Naive thymus-derived CD4-positive, alpha-beta T cell (primary cell): ENCODE data around the gene SDC1. TPM values are rescaled to one million over a fixed set of nuclear protein-coding genes. Genes with fewer than 3 reads are reported as not detected.

Source experiments
- ATAC-seq: fragments of 150-1000 bp; cut with Tn5 transposase; 2 replicates; pipeline ENCODE4 v1.10.0; 2021; ENCODE audit warnings: mild to moderate bottlenecking, moderate library complexity
- CTCF ChIA-PET: fragments of 350-600 bp; sonication (Branson Sonifier 250); formaldehyde crosslinking; loops from one replicate; lab custom pipeline; 2021; ENCODE audit warnings: antibody characterized with exemption; lab: Charles Lee
- POLR2A ChIA-PET: fragments of 350-600 bp; sonication (Branson Sonifier 250); formaldehyde crosslinking; loops from one replicate; lab custom pipeline; 2021; ENCODE audit warnings: antibody characterized with exemption, inconsistent platforms; lab: Charles Lee
- DNase-seq, 9 donors: peaks; one replicate each; pipeline versions ENCODE4 v3.0.0 to v3.0.0-alpha.2; 2020 to 2022; ENCODE audit warnings: mixed read lengths in 1 of 9
- H3K27ac ChIP-seq: one replicate; pipeline ENCODE4 v1.7.0; 2013; ENCODE audit warnings: mild to moderate bottlenecking, low read depth, low read length, moderate library complexity
- H3K27me3 ChIP-seq, 2 donors: one replicate each; pipeline ENCODE4 v1.7.0; 2013; ENCODE audit warnings: low read length in 2 of 2, mild to moderate bottlenecking in 2 of 2, moderate library complexity in 2 of 2; ENCODE audit not compliant: control insufficient read depth in 2 of 2, insufficient read depth in 2 of 2
- H3K36me3 ChIP-seq, 3 experiments: 1 replicate in 2 of 3; 2 replicates in 1 of 3; pipeline ENCODE4 v1.7.0; 2013; ENCODE audit warnings: low read length in 3 of 3, mild to moderate bottlenecking in 3 of 3, moderate library complexity in 1 of 3; ENCODE audit not compliant: insufficient read depth in 3 of 3, control insufficient read depth in 2 of 3
- H3K4me1 ChIP-seq, 2 donors: one replicate each; pipeline ENCODE4 v1.7.0; 2013; ENCODE audit warnings: low read length in 2 of 2, mild to moderate bottlenecking in 2 of 2, moderate library complexity in 1 of 2; ENCODE audit not compliant: control insufficient read depth in 2 of 2, insufficient read depth in 2 of 2
- H3K4me3 ChIP-seq: 2 replicates; pipeline ENCODE4 v1.7.0; 2013; ENCODE audit warnings: mild to moderate bottlenecking, low read length
- H3K9me3 ChIP-seq, 3 experiments: 1 replicate in 2 of 3; 2 replicates in 1 of 3; pipeline ENCODE4 v1.7.0; 2013; ENCODE audit warnings: low read length in 3 of 3; ENCODE audit not compliant: control insufficient read depth in 2 of 3
- H3K27ac Mint-ChIP-seq, 9 donors: one replicate each; pipeline ENCODE4 v1.8.0; 2020 to 2022; ENCODE audit warnings: mixed read lengths in 9 of 9, mild to moderate bottlenecking in 8 of 9, moderate library complexity in 5 of 9, inconsistent platforms in 2 of 9
- H3K27me3 Mint-ChIP-seq, 5 donors: one replicate each; pipeline ENCODE4 v1.8.0; 2021 to 2022; ENCODE audit warnings: mixed read lengths in 5 of 5, mild to moderate bottlenecking in 1 of 5
- H3K36me3 Mint-ChIP-seq, 5 donors: one replicate each; pipeline ENCODE4 v1.8.0; 2020 to 2022; ENCODE audit warnings: mixed read lengths in 5 of 5, mild to moderate bottlenecking in 3 of 5, inconsistent platforms in 1 of 5
- H3K4me1 Mint-ChIP-seq, 7 donors: one replicate each; pipeline ENCODE4 v1.8.0; 2020 to 2022; ENCODE audit warnings: mixed read lengths in 7 of 7, mild to moderate bottlenecking in 3 of 7, inconsistent platforms in 1 of 7
- H3K4me3 Mint-ChIP-seq, 10 donors: one replicate each; pipeline ENCODE4 v1.8.0; 2020 to 2022; ENCODE audit warnings: mild to moderate bottlenecking in 10 of 10, mixed read lengths in 10 of 10, moderate library complexity in 6 of 10, inconsistent platforms in 2 of 10
- H3K9me3 Mint-ChIP-seq, 11 donors: one replicate each; pipeline ENCODE4 v1.8.0; 2020 to 2022; ENCODE audit warnings: mixed read lengths in 11 of 11, mild to moderate bottlenecking in 4 of 11, inconsistent platforms in 1 of 11, moderate library complexity in 1 of 11
- intact Hi-C, 2 donors: fragments of 100-400 bp; cut with micrococcal nuclease; formaldehyde crosslinking; loops; one replicate each; pipeline ENCODE4 v1.15.1; 2023
- polyA plus RNA-seq, 2 donors: library from polyadenylated mRNA; unstranded; fragments of 300-500 nt; fragmentation: Illumina TruSeq; gene quantifications; one replicate each; pipeline ENCODE4 v1.2.3, GENCODE V29; 2021
- total RNA-seq, 6 experiments: library from RNA in 5 of 6; stranded (reverse) in 5 of 6; gene quantifications; 1 replicate in 5 of 6; 2 replicates in 1 of 6; pipeline ENCODE4 v1.2.3 and lab custom pipeline; 2021 to 2026

The SDC1 gene
- total and polyA plus RNA-seq, 7 experiments from 2014 or later = 0.12 to 0.37 (median 0.22) TPM; not detected in 4

DNA sequence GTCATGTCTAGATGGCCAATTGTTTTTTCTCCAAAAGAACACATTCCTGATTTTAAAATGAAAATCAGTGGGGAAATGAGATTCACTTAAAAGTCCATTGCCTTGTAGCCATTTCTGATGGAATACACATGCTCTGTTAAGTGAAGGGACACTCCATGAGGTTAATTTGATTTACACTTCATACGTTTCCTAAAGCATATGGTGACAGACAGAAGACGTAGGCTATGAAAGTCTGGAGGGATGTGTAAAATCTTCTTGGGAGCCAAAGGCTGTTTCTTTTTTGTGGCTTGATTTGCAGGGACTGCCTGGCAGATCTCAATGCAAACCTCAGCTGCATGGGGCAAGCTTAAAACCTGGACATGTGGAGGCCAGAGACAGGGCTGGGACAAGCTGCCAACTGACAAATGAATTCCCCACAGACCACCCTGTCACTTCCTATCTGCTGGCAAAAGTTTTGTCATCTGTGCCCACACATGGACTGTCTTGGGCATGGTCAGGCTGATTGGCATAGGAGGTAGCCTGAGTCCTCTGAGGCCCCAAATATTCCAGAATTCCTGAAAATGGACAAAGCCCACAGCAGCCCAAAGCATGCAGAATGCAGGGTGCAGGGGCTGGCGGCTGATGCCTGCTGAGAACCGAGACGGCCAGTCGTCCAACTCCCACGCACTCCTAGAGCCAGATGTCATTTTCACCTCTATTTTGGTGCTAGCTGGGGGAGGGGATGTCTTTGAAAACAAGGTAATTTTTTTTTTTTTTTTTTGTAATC is 73.9 kb downstream of the SDC1 start:
- ATAC-seq (no peak), DNase-seq (no peak)
- no peaks in the 10 kb centered on the region for H3K9me3 Mint-ChIP-seq
- Histone ChIP-seq H3K4me3 (no peak overlapping the region), H3K36me3 (no peaks in the 10 kb centered on the region), H3K9me3 (no peaks in the 10 kb centered on the region), H3K27me3 (no peaks in the 10 kb centered on the region), H3K4me1 (no peaks in the 10 kb centered on the region), H3K27ac (no peak overlapping the region)
- H3K27me3 Mint-ChIP-seq = peaks cover 19 to 31% (median 30%) of the 10 kb centered on the region in 5 donors
- no peak overlapping the region for H3K27ac Mint-ChIP-seq
- POLR2A ChIA-PET = no interaction called here
- H3K4me3 Mint-ChIP-seq = no peak overlapping the region
- H3K4me1 Mint-ChIP-seq = no peaks in the 10 kb centered on the region
- intact Hi-C loops = no loop called here
- CTCF ChIA-PET = no interaction called here
- no peaks in the 10 kb centered on the region for H3K36me3 Mint-ChIP-seq

Other genes starting within 250 kb of the SDC1 start
- 1 to 10 TPM; 3.2 to 6.0 (median 3.7) TPM for gene WDR35, start 235.0 kb downstream of the SDC1 start, total RNA-seq
- gene WDR35, start 235.0 kb downstream of the SDC1 start, polyA plus RNA-seq = 1 to 10 TPM; 1.5 to 2.0 TPM
- gene MATN3, start 212.5 kb downstream of the SDC1 start, total RNA-seq = not detected
- gene MATN3, start 212.5 kb downstream of the SDC1 start, polyA plus RNA-seq = not detected
- 10 to 100 TPM; 32.3 to 78.2 (median 48.7) TPM for gene LAPTM4A, start 173.5 kb downstream of the SDC1 start, total RNA-seq
- 100 to 1,000 TPM; 103 to 106 TPM for gene LAPTM4A, start 173.5 kb downstream of the SDC1 start, polyA plus RNA-seq
- gene PUM2, start 125.7 kb upstream of the SDC1 start, total RNA-seq = 100 to 1,000 TPM; 105 to 178 (median 137) TPM
- gene PUM2, start 125.7 kb upstream of the SDC1 start, polyA plus RNA-seq = 10 to 100 TPM; 19.2 to 20.1 TPM
- gene RHOB, start 221.9 kb upstream of the SDC1 start, total RNA-seq = 100 to 1,000 TPM in 1 of 5 experiments, 10 to 100 TPM in 2, 1 to 10 TPM in 2; 2.5 to 244 (median 11.7) TPM
- gene RHOB, start 221.9 kb upstream of the SDC1 start, polyA plus RNA-seq = under 1 TPM; 0.64 to 0.71 TPM